ENCODE data around the gene NOTCH4.

GRCh38 chr6:32149932-32150870, 73.7 kb downstream of the NOTCH4 start:
- TF ChIP-seq CTCF (IDR thresholded peaks at IDR 0.05) (no peak), POLR2A (IDR thresholded peaks at IDR 0.05) (no peak)

Measured in testis (tissue), 2 donors.